ENCODE measurements around the gene UPK3B.
"Not testable (repeated sequence)": the region's sequence is repeated elsewhere in the genome, so short reads cannot be mapped to it uniquely, and the experiment has no call there.

Gene UPK3B

GRCh38 chr7:76509931-76510877 is at the start of gene UPK3B:
Gene UPK3B (plus strand): TSS chr7:76510552. CDS start chr7:76510653, 101 bp downstream.
- DNase-seq: no peak

DNA sequence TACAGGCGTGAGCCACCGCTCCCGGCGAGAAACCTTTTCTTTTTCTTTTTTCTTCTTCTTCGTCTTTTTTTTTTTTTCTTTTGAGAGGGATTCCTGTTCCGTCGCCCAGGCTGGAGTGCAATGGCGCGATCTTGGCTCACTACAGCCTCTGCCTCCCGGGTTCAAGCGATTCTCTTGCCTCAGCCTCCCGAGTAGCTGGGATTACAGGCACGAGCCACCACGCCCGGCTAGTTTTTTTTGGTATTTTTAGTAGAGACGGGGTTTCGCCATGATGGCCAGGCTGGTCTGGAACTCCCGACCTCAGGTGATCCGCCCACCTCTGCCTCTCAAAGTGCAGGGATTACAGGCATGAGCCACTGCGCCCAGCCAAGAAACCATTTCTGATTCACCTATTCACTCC is 49.6 kb upstream of the UPK3B start:
- DNase-seq: not testable (repeated sequence)

DNA sequence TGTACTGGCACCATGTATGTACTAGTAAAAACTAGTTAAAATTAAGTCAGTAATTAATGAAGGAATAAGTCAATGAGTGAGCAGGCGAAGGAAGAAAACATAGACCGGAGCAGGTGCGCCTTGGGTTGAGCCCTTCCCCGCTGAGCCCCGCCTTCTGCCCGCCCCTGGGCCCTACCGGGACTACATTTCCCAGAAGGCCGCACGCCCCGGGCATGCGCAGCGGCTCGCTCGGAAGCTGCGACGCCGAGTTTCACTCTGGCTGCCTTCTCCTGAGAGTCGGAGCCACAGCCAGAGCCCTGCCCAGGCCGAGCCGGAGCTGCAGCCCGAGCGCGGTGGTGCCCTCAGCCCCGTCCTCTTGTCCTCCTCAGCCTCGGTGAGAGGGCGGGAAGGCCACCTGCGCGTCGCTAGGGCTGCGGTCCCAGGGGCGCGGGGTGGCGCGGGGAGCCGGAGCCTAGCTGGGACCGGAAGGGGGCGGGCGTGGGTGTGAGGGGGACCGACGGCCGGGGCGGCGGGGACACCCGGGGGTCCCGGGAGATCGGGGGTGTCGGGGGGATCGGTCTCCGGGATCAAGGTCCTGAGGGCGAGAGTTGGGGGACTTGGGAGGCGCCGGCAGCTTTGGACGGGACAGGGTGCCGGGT is 48.8 kb upstream of the UPK3B start, which contains the start of gene DTX2:
DTX2 (plus strand) TSS at position 246 of the 638 bp plus-strand sequence. CDS start 18,801 bp downstream, outside the sequence.
- DNase-seq: not testable (repeated sequence)

GRCh38 chr7:76462271-76462882 is 48.0 kb upstream of the UPK3B start:
- not testable (repeated sequence) for DNase-seq

- not testable (repeated sequence) for DNase-seq
These were observed 45.4 kb upstream of the UPK3B start for GRCh38 chr7:76464959-76465358.

GRCh38 chr7:76465950-76466349 is 44.4 kb upstream of the UPK3B start:
- DNase-seq: not testable (repeated sequence)

DNA sequence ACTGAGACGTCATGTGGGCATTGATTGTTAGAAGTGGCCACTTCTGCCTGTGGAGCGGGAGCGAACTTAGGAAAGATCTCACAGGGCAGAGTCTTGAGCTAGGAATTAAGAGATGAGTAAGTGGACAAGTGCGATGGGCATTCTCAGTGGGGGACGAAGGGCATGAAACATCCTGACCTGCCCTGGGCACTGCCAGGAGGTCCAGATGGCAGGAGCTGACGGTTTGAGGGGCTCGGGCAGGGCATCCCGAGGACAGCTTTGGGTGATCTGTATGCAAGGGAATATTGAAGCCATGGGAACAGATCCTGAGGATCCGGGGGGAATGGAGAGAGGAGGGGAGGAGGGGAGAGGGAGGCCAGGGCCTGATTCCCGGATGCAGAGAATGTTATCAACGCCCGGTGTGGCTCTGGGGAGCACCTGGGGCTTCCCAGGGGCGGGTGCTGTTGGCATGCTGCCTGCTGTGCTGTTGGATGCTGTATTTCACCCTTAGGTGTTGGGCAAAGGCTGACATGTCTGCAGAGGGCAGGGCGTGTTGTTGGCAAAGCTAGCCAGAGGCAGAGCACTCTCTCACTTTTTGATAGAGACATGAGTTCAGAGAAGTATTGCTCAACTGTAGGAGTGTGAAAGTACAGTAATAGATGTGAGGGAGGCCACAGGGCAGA is 42.5 kb upstream of the UPK3B start:
- DNase-seq: not testable (repeated sequence)

DNA sequence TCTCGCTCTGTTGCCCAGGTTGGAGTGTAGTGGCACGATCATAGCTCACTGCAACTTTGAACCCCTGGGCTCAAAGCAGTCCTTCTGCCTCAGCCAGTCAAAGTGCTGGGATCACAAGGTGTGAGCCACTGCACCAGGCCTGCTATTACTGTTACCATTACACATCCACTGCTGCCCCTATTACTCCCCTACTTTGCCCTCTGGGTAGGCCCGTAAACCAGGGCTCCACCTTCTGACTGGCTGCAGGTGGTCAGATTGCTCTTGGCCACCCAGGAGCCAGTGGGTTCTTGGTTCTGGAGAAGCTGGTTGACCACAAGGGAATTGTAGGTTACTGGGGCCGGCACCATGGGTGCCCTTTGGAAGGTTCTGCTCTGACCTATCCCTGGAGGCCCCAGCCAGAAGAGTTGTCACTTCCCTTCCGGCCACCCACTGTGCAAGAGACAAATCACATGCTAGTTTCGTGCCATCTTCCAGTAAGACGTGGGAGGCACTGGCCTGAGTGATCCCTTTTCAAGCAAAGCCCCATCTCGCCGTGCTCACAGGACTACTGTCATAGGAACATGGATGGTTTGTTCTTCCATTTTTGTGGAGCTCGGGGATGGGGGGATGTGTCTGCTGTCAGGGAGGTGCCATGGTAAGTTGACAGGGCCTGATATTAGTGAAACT is 38.7 kb upstream of the UPK3B start:
- not testable (repeated sequence) for DNase-seq

DNA sequence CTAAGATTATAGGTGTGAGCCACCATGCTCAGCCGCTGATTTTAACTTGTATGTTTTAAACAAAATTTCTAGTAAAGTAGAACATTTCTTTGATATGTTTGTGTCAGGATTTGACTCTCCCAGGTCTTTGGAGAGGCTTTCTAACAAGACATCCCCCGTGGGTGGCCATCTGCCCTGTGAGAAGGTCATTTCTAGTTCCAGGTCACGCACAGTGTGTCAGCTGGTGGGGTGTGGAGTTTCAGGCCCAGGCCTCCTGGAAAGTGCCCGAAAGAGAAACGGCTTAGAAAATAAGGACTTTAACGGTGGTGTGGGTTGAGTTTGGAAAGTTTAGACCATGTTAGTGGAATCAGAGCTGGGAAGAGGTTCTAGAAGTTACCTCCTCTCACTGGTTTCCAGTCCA is 37.3 kb upstream of the UPK3B start:
- not testable (repeated sequence) for DNase-seq

DNA sequence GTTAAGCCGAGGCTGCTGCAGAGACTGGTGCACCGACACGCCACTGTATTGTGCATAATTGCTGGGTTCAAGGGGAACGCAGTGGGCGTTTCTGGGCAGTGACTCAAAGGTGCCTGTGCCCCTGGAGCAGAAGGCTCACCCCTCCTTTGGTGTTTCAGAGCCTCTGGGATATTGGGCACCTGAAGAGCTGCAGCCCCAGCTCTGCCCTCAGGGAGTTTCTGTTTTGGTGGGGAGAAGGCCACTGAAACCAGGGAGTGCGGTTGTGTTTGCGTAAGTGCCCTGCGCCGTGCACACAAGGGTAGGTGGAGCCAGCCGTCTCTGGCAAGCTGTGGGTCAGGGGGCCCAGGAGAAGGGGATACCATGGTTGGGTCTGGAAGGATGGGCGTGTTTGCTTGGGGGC is 34.1 kb upstream of the UPK3B start:
- not testable (repeated sequence) for DNase-seq

GRCh38 chr7:76476742-76477474 is 33.4 kb upstream of the UPK3B start:
- not testable (repeated sequence) for DNase-seq

GRCh38 chr7:76479628-76480027 is 30.7 kb upstream of the UPK3B start:
- not testable (repeated sequence) for DNase-seq

- DNase-seq: not testable (repeated sequence)
These were observed 29.7 kb upstream of the UPK3B start for GRCh38 chr7:76480403-76481253.

GRCh38 chr7:76482660-76483059 is 27.7 kb upstream of the UPK3B start:
- DNase-seq: not testable (repeated sequence)

DNA sequence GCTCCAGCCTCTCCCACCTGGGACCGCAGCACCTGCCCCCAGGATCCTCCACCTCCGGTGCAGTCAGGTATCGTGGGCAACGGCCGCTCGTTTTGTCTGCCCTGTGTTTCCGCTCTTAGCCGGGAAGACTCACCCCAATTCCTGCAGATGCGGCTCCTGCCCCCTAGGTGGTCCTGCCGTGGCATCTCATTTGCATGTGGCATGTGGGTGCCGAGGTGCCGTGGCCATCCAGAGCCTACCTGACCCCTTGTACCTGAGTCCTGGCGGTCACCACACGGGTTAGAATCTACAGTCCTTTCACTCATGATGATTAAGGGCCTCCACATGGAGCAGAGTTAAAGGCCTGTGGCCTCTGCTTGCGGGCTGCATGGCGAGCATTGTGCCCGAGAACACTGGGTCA is 27.3 kb upstream of the UPK3B start:
- DNase-seq: not testable (repeated sequence)

GRCh38 chr7:76484456-76484855 is 25.9 kb upstream of the UPK3B start:
- not testable (repeated sequence) for DNase-seq

GRCh38 chr7:76485822-76486610 is 24.3 kb upstream of the UPK3B start:
- not testable (repeated sequence) for DNase-seq

DNA sequence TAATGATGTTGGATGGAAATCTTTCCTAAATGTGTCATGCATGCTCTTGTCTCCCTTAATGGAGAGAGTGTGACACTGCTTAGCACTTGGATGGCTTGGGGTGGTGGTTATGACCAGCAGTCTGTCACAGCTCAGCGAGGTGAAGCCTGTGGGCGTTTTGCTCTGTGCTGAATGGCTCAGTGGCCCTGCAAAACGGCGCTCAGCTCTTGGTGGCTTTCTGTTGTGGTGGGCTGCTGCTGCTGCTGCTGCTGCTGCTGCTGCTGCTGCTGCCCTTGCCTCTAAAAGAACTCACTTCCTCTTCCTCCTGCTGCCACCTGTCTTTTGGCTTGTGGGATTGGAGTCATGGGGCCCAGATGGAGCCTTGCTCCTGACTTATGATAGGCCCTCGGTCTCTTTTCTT is 23.7 kb upstream of the UPK3B start:
- DNase-seq: not testable (repeated sequence)

- not testable (repeated sequence) for DNase-seq
These were observed 22.4 kb upstream of the UPK3B start for GRCh38 chr7:76487969-76488368.
